HEK293 (cell line): ENCODE data around the gene SOX12.

Source experiments
- CTCF ChIA-PET: fragments of 350-600 bp; formaldehyde crosslinking; extraction: SDS; loops from one replicate; lab custom pipeline; 2021; ENCODE audit warnings: antibody characterized with exemption; lab: Yijun Ruan, JAX
- POLR2A ChIA-PET: fragments of 300-600 bp; formaldehyde crosslinking; extraction: SDS; loops from one replicate; lab custom pipeline; 2020; ENCODE audit warnings: antibody characterized with exemption, inconsistent platforms; lab: Yijun Ruan, JAX
- H3K27ac ChIP-seq: fragments of 200-500 bp; sonication (Bioruptor generic); 2 replicates; pipeline ENCODE4 v1.5.1; 2014; ENCODE audit warnings: low read depth, low read length, control low read depth, inconsistent platforms; ENCODE audit errors: extremely low read depth
- H3K36me3 ChIP-seq, 2 experiments: fragments of 200-500 bp in 1 of 2; sonication (Bioruptor generic) in 1 of 2; 1 replicate in 1 of 2; 2 replicates in 1 of 2; pipeline ENCODE4 v1.5.1; 2014 to 2017; ENCODE audit warnings: inconsistent platforms in 2 of 2, low read length in 2 of 2; ENCODE audit not compliant: control insufficient read depth in 2 of 2, insufficient read depth in 1 of 2
- H3K4me1 ChIP-seq: fragments of 200-500 bp; sonication (Bioruptor generic); 2 replicates; pipeline ENCODE4 v1.5.1; 2014; ENCODE audit warnings: mild to moderate bottlenecking, low read length, inconsistent platforms; ENCODE audit not compliant: control insufficient read depth, insufficient read depth
- H3K4me3 ChIP-seq: 2 replicates; pipeline ENCODE4 v1.5.1; 2011; ENCODE audit warnings: low read depth, mild to moderate bottlenecking, control low read depth, low read length, moderate library complexity
- H3K9me3 ChIP-seq: fragments of 200-500 bp; sonication (Bioruptor generic); 2 replicates; pipeline ENCODE4 v1.5.1; 2014; ENCODE audit warnings: low read depth, low read length, inconsistent platforms; ENCODE audit not compliant: control insufficient read depth, insufficient read depth
- MZF1 ChIP-seq: fragments of 450-650 bp; formaldehyde crosslinking; IDR thresholded peaks from 2 replicates; pipeline ENCODE4 v1.5.1; 2017; ENCODE audit warnings: missing biosample characterization, missing genetic modification characterization, borderline replicate concordance
- PRDM1 ChIP-seq: fragments of 450-650 bp; formaldehyde crosslinking; IDR thresholded peaks from 2 replicates; pipeline ENCODE4; 2016; ENCODE audit warnings: missing biosample characterization, missing genetic modification characterization
- REPIN1 ChIP-seq: fragments of 450-650 bp; formaldehyde crosslinking; IDR thresholded peaks from 2 replicates; pipeline ENCODE4 v1.5.1; 2017; ENCODE audit warnings: missing biosample characterization, missing genetic modification characterization, low read depth
- ZEB2 ChIP-seq: fragments of 450-650 bp; formaldehyde crosslinking; IDR thresholded peaks from 2 replicates; pipeline ENCODE4 v1.5.1; 2016; ENCODE audit warnings: missing biosample characterization, missing genetic modification characterization
- ZNF2 ChIP-seq: fragments of 450-650 bp; formaldehyde crosslinking; IDR thresholded peaks from 2 replicates; pipeline ENCODE4 v1.5.1; 2016; ENCODE audit warnings: missing biosample characterization, missing genetic modification characterization
- ZNF302 ChIP-seq: fragments of 450-650 bp; formaldehyde crosslinking; IDR thresholded peaks from 2 replicates; pipeline ENCODE4 v1.5.1; 2016; ENCODE audit warnings: missing biosample characterization, missing genetic modification characterization, low read depth
- ZNF311 ChIP-seq: fragments of 450-650 bp; formaldehyde crosslinking; IDR thresholded peaks from 2 replicates; pipeline ENCODE4 v1.5.1; 2017; ENCODE audit warnings: missing biosample characterization, missing genetic modification characterization, borderline replicate concordance
- ZNF426 ChIP-seq: fragments of 450-650 bp; formaldehyde crosslinking; IDR thresholded peaks from 2 replicates; pipeline ENCODE4 v1.5.1; 2017; ENCODE audit warnings: missing biosample characterization, missing genetic modification characterization, mild to moderate bottlenecking, inconsistent platforms, moderate library complexity
- ZNF473 ChIP-seq: fragments of 450-650 bp; formaldehyde crosslinking; IDR thresholded peaks from 2 replicates; pipeline ENCODE4 v1.5.1; 2017; ENCODE audit warnings: missing biosample characterization, missing genetic modification characterization
- ZNF548 ChIP-seq: fragments of 450-650 bp; formaldehyde crosslinking; IDR thresholded peaks from 2 replicates; pipeline ENCODE4 v1.5.1; 2016; ENCODE audit warnings: missing biosample characterization, missing genetic modification characterization
- ZNF596 ChIP-seq: fragments of 450-650 bp; IDR thresholded peaks from 2 replicates; pipeline ENCODE4 v1.5.0; 2018; ENCODE audit warnings: missing biosample characterization, mild to moderate bottlenecking, missing genetic modification characterization, moderate library complexity
- ZNF623 ChIP-seq: fragments of 450-650 bp; formaldehyde crosslinking; IDR thresholded peaks from 2 replicates; pipeline ENCODE4 v1.5.1; 2016; ENCODE audit warnings: missing biosample characterization, missing genetic modification characterization
- ZNF626 ChIP-seq: fragments of 450-650 bp; sonication (Bioruptor Pico); formaldehyde crosslinking; IDR thresholded peaks from 2 replicates; pipeline ENCODE4 v1.5.1; 2018; ENCODE audit warnings: missing biosample characterization, missing genetic modification characterization, inconsistent platforms
- ZNF654 ChIP-seq: fragments of 450-650 bp; formaldehyde crosslinking; IDR thresholded peaks from 2 replicates; pipeline ENCODE4 v1.5.1; 2016; ENCODE audit warnings: low read depth, missing biosample characterization, missing genetic modification characterization
- ZNF658 ChIP-seq: fragments of 450-650 bp; formaldehyde crosslinking; IDR thresholded peaks from 2 replicates; pipeline ENCODE4; 2016; ENCODE audit warnings: missing biosample characterization, missing genetic modification characterization
- ZNF776 ChIP-seq: fragments of 450-650 bp; formaldehyde crosslinking; IDR thresholded peaks from 2 replicates; pipeline ENCODE4 v1.5.0; 2017; ENCODE audit warnings: missing biosample characterization, missing genetic modification characterization, borderline replicate concordance
- ZNF843 ChIP-seq: fragments of 450-650 bp; formaldehyde crosslinking; IDR thresholded peaks from 2 replicates; pipeline ENCODE4 v1.5.1; 2016; ENCODE audit warnings: missing biosample characterization, missing genetic modification characterization
- ZSCAN30 ChIP-seq: fragments of 450-650 bp; IDR thresholded peaks from 2 replicates; pipeline ENCODE4 v1.5.1; 2018; ENCODE audit warnings: missing biosample characterization, mild to moderate bottlenecking, missing genetic modification characterization, moderate library complexity
- TF ChIP-seq, protein P1 (sequence below): fragments of 450-650 bp; IDR thresholded peaks from 2 replicates; pipeline ENCODE4 v1.5.1; 2018; ENCODE audit warnings: missing biosample characterization, mild to moderate bottlenecking, missing genetic modification characterization
- TF ChIP-seq, protein P2 (sequence below): fragments of 450-650 bp; formaldehyde crosslinking; IDR thresholded peaks from 2 replicates; pipeline ENCODE4 v1.5.1; 2017; ENCODE audit warnings: missing biosample characterization, mild to moderate bottlenecking, missing genetic modification characterization, moderate library complexity
- TF ChIP-seq, protein P3 (sequence below): fragments of 450-650 bp; formaldehyde crosslinking; IDR thresholded peaks from 2 replicates; pipeline ENCODE4 v1.5.1; 2016; ENCODE audit warnings: missing biosample characterization, missing genetic modification characterization
- TF ChIP-seq, protein P4 (sequence below): fragments of 450-650 bp; formaldehyde crosslinking; IDR thresholded peaks from 2 replicates; pipeline ENCODE4 v1.5.1; 2016; ENCODE audit warnings: missing biosample characterization, missing genetic modification characterization
- TF ChIP-seq, protein P5 (sequence below): fragments of 450-650 bp; formaldehyde crosslinking; optimal IDR thresholded peaks from 2 replicates; pipeline ENCODE3; 2016; ENCODE audit warnings: missing biosample characterization, mild to moderate bottlenecking, missing genetic modification characterization

SOX12 gene

DNA sequence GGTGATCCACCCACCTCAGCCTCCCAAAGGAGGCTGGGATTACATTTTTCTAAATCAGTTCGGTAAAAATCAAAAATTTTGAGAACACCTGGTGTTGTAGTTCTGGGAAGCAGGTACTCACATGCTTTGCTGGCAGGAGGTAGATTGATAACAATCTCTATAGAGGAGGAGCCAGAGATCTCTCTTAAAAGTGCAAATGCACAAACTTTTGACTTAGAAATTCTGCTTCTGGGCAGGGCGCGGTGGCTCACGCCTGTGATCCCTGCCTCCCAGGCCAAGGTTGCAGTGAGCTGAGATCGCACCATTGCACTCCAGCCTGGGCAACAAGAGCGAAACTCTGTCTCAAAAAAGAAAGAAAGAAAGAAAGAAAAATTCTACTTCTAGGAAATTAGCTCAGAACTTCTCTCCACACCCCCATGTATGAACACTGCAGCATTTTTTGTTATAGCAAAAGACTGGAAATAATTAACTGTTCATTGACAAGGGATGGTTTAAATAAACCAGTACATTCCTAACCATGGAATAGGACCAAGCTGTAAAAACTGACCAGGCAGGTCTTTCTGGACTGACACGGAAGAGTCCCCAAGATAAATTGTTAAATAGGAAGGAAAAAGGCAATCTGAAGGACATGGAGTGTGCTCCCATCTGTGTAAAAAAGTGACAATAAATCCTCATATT lies 40.8 kb downstream of the SOX12 start:
- Histone ChIP-seq H3K4me1 (no peaks in the 10 kb centered on the region; the same call in 1 of the 2 replicates), H3K27ac (no peak overlapping the region), H3K4me3 (no peak overlapping the region), H3K9me3 (no peaks in the 10 kb centered on the region), H3K36me3 (no peaks in the 10 kb centered on the region)
- no peak for TF ChIP-seq ZNF776 (tag by site-specific recombination)
- TF ChIP-seq, protein P1, sequence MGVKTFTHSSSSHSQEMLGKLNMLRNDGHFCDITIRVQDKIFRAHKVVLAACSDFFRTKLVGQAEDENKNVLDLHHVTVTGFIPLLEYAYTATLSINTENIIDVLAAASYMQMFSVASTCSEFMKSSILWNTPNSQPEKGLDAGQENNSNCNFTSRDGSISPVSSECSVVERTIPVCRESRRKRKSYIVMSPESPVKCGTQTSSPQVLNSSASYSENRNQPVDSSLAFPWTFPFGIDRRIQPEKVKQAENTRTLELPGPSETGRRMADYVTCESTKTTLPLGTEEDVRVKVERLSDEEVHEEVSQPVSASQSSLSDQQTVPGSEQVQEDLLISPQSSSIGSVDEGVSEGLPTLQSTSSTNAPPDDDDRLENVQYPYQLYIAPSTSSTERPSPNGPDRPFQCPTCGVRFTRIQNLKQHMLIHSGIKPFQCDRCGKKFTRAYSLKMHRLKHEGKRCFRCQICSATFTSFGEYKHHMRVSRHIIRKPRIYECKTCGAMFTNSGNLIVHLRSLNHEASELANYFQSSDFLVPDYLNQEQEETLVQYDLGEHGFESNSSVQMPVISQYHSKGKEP (tag by site-specific recombination) = no peak
- TF ChIP-seq ZNF548 (tag by site-specific recombination) = no peak
- TF ChIP-seq, protein P2, sequence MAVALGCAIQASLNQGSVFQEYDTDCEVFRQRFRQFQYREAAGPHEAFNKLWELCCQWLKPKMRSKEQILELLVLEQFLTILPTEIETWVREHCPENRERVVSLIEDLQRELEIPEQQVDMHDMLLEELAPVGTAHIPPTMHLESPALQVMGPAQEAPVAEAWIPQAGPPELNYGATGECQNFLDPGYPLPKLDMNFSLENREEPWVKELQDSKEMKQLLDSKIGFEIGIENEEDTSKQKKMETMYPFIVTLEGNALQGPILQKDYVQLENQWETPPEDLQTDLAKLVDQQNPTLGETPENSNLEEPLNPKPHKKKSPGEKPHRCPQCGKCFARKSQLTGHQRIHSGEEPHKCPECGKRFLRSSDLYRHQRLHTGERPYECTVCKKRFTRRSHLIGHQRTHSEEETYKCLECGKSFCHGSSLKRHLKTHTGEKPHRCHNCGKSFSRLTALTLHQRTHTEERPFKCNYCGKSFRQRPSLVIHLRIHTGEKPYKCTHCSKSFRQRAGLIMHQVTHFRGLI (tag by site-specific recombination) = no peak
- TF ChIP-seq MZF1 (tag by site-specific recombination) = no peak
- TF ChIP-seq ZNF311 (tag by site-specific recombination) = no peak
- no peak for TF ChIP-seq ZNF473 (tag by site-specific recombination)
- TF ChIP-seq, protein P3, sequence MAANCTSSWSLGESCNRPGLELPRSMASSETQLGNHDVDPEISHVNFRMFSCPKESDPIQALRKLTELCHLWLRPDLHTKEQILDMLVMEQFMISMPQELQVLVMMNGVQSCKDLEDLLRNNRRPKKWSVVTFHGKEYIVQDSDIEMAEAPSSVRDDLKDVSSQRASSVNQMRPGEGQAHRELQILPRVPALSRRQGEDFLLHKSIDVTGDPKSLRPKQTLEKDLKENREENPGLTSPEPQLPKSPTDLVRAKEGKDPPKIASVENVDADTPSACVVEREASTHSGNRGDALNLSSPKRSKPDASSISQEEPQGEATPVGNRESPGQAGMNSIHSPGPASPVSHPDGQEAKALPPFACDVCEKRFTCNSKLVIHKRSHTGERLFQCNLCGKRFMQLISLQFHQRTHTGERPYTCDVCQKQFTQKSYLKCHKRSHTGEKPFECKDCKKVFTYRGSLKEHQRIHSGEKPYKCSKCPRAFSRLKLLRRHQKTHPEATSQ (tag by site-specific recombination) = no peak
- no peak for TF ChIP-seq ZNF658 (tag by site-specific recombination)
- TF ChIP-seq ZNF626 = no peak
- TF ChIP-seq, protein P4, sequence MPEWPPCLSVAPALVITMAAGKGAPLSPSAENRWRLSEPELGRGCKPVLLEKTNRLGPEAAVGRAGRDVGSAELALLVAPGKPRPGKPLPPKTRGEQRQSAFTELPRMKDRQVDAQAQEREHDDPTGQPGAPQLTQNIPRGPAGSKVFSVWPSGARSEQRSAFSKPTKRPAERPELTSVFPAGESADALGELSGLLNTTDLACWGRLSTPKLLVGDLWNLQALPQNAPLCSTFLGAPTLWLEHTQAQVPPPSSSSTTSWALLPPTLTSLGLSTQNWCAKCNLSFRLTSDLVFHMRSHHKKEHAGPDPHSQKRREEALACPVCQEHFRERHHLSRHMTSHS (tag by site-specific recombination) = no peak
- no peak for TF ChIP-seq ZEB2 (tag by site-specific recombination)
- TF ChIP-seq, protein P5, sequence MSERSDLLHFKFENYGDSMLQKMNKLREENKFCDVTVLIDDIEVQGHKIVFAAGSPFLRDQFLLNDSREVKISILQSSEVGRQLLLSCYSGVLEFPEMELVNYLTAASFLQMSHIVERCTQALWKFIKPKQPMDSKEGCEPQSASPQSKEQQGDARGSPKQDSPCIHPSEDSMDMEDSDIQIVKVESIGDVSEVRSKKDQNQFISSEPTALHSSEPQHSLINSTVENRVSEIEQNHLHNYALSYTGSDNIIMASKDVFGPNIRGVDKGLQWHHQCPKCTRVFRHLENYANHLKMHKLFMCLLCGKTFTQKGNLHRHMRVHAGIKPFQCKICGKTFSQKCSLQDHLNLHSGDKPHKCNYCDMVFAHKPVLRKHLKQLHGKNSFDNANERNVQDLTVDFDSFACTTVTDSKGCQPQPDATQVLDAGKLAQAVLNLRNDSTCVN (tag by site-specific recombination) = no peak
- ChIA-PET POLR2A (interaction anchor here (0.6 to 1.2 kb wide), 2 partner anchors 14 to 20 kb away, joined by 5 to 6 read pairs; no protein-coding TSS in a partner anchor), CTCF (interaction anchor here (0.6 to 2.9 kb wide), 6 partner anchors 11 to 112 kb away, joined by 3 to 13 read pairs (median 3); no protein-coding TSS in a partner anchor)

DNA sequence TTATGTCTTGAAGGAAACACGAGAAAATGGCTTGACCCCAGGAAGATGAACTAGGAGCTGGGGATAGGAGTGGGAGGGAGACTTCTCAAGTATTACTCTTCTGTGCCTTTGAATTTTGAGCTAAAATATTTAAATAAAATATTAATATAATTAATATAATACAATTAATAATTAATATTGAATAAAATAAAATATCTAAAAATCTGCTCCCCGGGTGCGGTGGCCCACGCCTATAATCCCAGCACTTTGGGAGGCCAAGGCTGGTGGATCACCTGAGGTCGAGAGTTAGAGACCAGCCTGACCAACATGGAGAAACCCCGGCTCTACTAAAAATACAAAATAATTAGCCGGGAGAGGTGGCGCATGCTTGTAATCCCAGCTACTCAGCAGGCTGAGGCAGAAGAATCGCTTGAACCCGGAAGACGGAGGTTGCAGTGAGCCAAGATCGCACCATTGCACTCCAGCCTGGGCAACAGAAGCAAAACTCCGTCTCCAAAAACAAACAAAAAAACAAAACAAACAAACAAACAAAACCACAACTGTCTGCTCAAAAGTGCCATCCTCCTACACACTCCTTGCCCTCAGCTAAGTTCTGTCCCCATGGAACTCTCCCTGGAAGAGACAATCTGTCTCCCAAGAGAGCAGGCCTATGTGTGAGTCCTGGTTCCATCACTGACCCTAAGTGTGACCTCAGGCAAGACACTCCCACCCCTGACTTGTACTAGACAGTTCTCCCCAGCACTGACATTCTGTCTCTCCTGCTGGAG lies 41.5 kb downstream of the SOX12 start:
- H3K36me3 ChIP-seq = no peaks in the 10 kb centered on the region
- H3K4me3 ChIP-seq = no peak overlapping the region
- H3K27ac ChIP-seq = no peak overlapping the region
- no peak for TF ChIP-seq ZNF843
- no peak for TF ChIP-seq REPIN1
- TF ChIP-seq, protein P3 (tag by site-specific recombination) = no peak
- TF ChIP-seq ZNF302 (tag by site-specific recombination) = no peak
- TF ChIP-seq ZNF426 (tag by site-specific recombination) = no peak
- no peak for TF ChIP-seq ZNF596
- no peak for TF ChIP-seq PRDM1 (tag by site-specific recombination)
- no peak for TF ChIP-seq ZNF2
- no peak for TF ChIP-seq ZSCAN30 (tag by site-specific recombination)
- TF ChIP-seq ZNF623 = no peak
- TF ChIP-seq ZNF654 (tag by site-specific recombination) = no peak
- no peaks in the 10 kb centered on the region; the same call in 1 of the 2 replicates for H3K4me1 ChIP-seq
- ChIA-PET CTCF (interaction anchor here (0.6 to 2.9 kb wide), 7 partner anchors 11 to 111 kb away, joined by 3 to 13 read pairs (median 3); no protein-coding TSS in a partner anchor), POLR2A (interaction anchor here (1.2 kb wide), 1 partner anchor 13 kb away, joined by 6 read pairs; no protein-coding TSS in a partner anchor)
- no peaks in the 10 kb centered on the region for H3K9me3 ChIP-seq
